Epithelial cell of prostate (primary cell): ENCODE measurements around the gene CSNK1D.

ENCODE experiments used
- DNase-seq: peaks from one replicate; pipeline ENCODE4 v3.0.0-alpha.2; 2011; ENCODE audit warnings: low read depth, low spot score
- H3K27ac ChIP-seq: fragments of 450-650 bp; 2 replicates; pipeline ENCODE4 v1.5.1; 2017; ENCODE audit warnings: mild to moderate bottlenecking

Gene CSNK1D

DNA sequence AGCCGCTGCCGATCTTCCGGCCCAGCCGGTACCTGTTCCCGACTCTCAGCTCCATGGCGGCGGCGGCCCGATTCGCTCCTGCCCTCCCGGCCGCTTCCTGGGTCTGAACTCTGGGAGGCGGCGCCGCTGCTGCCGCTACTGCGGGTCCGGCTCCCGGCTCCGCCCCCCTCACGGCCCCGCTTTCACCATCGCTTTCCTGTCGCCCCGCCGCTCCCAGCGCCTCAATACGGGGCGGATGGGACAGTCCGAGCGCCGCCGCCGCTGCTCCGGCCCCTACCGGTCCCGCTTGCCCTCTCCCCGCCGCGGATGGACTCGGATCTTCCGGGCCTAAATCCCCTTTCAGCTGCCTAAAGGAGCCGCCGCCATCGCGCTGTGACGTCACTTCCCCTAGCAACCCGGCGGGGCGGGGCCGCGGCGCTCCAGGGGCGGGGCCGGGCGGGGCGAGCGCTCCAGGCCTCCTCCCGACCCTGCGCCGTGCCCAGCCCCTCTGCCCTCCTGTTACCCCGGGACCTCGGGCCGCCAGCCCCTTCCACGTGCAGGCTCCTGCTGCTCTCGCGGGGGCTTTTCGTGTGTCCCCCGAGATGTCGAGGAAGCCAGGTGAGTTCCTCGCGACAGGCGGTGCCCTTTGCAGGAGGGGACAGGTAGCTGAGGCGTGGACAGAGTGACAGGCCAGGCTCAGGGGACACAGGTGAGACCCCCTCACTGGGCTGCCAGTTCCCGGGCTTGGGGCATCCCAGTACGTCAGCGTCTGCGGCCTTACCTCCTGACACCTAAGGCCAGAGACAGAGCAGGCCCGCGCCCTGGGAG is at the start of gene CSNK1D:
Gene CSNK1D, minus strand, starts transcription at position 374 of the 807 bp plus-strand sequence. Its CDS starts 319 bp downstream, at position 55.
- H3K27ac ChIP-seq: peak within 1 kb of the TSS; percentile 92
- DNase-seq: no peak

GRCh38 chr17:82322526-82323453 is 49.3 kb upstream of the CSNK1D start:
- H3K27ac ChIP-seq: no peak overlapping the region
- no peak for DNase-seq

- DNase-seq: no peak
- H3K27ac ChIP-seq: no peak overlapping the region
Measured at GRCh38 chr17:82321947-82322466, 48.5 kb upstream of the CSNK1D start.

DNA sequence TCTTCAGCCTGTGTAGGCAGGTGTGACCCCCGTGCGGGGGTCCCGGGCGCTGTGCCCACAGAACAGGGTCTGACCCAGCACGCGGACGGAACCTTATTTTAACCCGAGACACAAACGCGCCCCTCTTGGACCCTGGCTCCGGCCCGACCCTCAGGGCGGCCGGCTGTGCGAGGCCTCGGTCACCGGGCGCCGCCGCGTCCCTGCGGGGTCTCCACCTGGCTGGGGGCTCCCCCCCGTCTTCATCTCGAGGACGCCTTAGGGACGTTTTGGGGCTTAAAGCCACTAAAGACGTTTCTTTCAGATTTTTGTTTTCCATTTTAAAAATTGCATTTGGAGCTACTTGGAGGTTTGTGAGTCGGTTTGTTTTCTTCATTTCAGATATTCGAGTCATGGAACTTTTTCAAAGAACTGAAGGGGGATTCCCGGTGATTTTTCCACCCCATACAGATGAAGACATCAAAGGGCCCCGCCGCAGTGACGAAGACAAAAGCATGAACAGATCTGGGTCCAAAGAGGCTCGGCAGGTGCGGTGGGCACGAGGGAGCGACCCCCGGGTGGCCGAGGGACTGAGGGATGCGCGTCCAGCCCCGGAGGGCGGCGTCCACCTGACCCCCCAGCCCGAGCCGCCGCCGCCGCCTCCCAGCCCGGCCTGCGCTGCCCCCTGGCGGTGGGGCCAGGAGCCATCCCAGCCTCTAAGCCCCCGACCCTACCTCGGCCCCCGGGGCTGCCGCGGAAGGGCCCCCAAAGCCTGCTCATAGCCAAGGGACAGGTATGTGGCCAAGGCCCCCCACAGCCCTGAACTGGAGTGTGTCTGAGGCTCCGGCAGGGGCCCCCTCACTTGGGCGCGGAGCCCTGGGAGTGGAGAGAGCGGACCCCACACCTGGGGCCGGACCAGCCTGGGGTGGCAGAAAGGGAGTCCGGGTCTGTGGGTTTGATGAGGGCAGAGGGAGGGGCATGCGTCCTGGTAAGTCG is 47.7 kb upstream of the CSNK1D start:
- no peak for DNase-seq

DNA sequence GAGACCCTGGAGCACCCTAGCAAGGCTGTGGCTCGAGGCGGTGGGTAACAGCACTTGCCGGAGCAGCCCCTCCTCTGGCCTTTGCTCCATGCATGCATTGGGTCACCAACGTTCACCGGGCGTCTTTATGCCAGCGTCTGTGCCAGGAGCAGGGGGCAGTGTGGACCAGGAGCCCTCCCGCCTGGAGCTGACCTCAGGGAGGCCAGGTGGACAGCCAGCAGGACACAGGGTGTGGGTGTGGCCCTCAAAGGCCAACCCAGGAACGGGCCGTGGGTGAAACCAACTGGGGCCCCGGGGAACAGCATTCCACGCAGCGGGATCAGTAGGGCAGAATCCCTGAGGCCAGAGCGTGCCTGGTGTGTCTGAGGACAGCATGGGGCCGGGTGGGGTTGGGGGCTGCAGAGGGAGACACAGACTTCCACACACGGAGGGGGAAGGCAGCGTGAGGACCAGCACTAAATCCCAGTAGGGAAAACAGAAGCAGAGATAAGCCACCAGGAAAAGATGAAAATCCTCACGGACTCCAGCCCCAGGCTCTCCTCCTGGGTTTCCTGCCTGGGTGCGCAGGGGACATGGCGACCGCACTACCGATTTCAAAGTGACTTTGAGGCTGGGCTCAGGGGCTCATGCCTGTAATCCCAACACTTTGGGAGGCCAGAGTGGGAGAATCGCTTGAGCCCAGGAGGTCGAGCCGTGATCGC is 46.8 kb upstream of the CSNK1D start:
- no peak overlapping the region for H3K27ac ChIP-seq
- no peak for DNase-seq

More for the DNA sequence above, 47.7 kb upstream of the CSNK1D start:
- H3K27ac ChIP-seq: no peak overlapping the region

DNA sequence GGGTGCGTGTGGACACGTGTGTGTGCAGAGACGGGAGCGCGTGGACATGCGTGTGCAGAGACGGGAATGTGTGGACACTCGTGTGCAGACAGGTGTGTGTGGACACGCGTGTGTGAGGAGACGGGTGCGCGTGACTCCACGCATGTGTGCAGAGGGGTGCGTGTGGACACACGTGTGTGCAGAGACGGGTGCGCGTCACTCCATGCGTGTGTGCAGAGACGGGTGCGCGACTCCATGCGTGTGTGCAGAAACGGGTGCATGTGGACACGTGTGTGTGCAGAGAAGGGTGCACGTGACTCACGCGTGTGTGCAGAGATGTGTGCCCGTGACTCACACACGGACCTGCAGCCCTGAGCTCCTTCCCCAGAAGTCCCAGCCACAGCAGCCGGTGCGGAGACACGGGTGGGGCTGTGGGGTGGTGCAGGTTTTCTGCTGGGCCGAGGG is 46.1 kb upstream of the CSNK1D start:
- no peak overlapping the region for H3K27ac ChIP-seq
- DNase-seq: no peak

DNA sequence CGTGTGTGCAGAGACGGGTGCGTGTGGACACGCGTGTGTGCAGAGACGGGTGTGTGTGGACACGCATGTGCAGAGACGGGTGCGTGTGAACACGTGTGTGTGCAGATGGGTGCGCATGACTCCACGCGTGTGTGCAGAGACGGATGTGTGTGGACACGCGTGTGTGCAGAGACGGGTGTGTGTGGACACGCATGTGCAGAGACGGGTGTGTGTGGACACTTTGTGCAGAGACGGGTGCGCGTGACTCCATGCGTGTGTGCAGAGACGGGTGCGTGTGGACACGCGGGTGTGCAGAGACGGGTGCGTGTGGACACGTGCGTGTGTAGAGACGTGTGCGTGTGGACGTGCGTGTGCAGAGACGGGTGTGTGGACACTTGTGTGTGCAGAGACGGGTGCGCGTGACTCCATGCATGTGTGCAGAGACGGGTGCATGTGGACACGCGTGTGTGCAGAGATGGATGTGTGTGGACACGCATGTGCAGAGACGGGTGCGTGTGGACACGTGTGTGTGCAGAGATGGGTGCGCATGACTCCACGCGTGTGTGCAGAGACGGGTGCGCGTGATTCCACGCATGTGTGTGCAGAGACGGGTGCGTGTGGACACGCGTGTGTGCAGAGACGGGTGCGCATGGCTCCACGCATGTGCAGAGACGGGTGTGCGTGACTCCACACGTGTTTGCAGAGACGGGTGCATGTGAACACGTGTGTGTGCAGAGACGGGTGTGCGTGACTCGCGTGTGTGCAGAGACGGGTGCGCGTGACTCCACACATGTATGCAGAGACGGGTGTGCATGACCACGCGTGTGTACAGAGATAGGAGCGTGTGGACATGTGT is 45.5 kb upstream of the CSNK1D start:
- H3K27ac ChIP-seq: no peak overlapping the region

DNA sequence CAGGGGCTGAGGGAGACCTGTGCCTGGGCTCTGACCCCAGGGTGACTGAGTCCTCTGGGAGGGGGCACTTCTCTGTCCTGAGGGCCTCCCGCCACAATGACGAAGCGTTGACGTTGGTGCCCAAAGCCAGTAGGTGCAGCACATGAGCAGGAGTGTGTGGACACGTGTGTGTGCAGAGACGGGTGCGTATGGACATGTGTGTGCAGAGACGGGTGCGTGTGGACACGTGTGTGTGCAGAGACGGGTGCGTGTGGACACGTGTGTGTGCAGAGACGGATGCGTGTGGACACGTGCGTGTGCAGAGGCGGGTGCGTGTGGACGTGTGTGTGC is 44.6 kb upstream of the CSNK1D start:
- no peak overlapping the region for H3K27ac ChIP-seq
- DNase-seq: no peak

More for the DNA sequence above, 45.5 kb upstream of the CSNK1D start:
- no peak for DNase-seq

GRCh38 chr17:82317394-82318168 is 44.1 kb upstream of the CSNK1D start, which contains the start of gene CD7:
Gene CD7, minus strand, starts transcription at chr17:82317608. Its CDS starts 113 bp downstream, at chr17:82317495.
- no peak for DNase-seq
- no peak within 1 kb of the TSS for H3K27ac ChIP-seq

GRCh38 chr17:82316651-82317393 is 43.3 kb upstream of the CSNK1D start:
- H3K27ac ChIP-seq: no peak overlapping the region
- no peak for DNase-seq

- DNase-seq: no peak
- no peak overlapping the region for H3K27ac ChIP-seq
Measured at GRCh38 chr17:82315703-82316358, 42.3 kb upstream of the CSNK1D start.

GRCh38 chr17:82314727-82315605 is 41.5 kb upstream of the CSNK1D start:
- no peak for DNase-seq
- no peak overlapping the region for H3K27ac ChIP-seq

- DNase-seq: no peak
- H3K27ac ChIP-seq: no peak overlapping the region
Measured at GRCh38 chr17:82314012-82314726, 40.7 kb upstream of the CSNK1D start.

GRCh38 chr17:82313195-82314011 is 39.9 kb upstream of the CSNK1D start:
- no peak overlapping the region for H3K27ac ChIP-seq
- DNase-seq: no peak
